AG04450 (cell line): ENCODE measurements around the gene ABHD5. TPM values are rescaled to one million over a fixed set of nuclear protein-coding genes. Genes with fewer than 3 reads are reported as not detected.

Experiments used
- CTCF ChIA-PET: fragments of 300-600, 350-600 bp; formaldehyde crosslinking; extraction: SDS; loops from one replicate; lab custom pipeline; 2022; ENCODE audit warnings: antibody characterized with exemption, inconsistent platforms; lab: Charles Lee
- POLR2A ChIA-PET: fragments of 350-600 bp; formaldehyde crosslinking; extraction: SDS; loops from one replicate; lab custom pipeline; 2021; ENCODE audit warnings: antibody characterized with exemption, inconsistent platforms; lab: Yijun Ruan, JAX
- DNase-seq: peaks from one replicate; pipeline ENCODE4 v3.0.0-alpha.2; 2011; ENCODE audit warnings: low read depth, low spot score
- H3K27ac ChIP-seq: one replicate; pipeline ENCODE4 v1.5.1; 2012; ENCODE audit warnings: low read depth, low read length, control low read depth
- H3K27me3 ChIP-seq: one replicate; pipeline ENCODE4 v1.6.0; 2012; ENCODE audit warnings: low read length; ENCODE audit not compliant: control insufficient read depth, insufficient read depth
- H3K4me3 ChIP-seq: 2 replicates; pipeline ENCODE4 v1.5.1; 2011; ENCODE audit warnings: mild to moderate bottlenecking, low read depth, low read length, control low read depth
- H3K9me3 ChIP-seq: 2 replicates; pipeline ENCODE4 v1.5.1; 2012; ENCODE audit warnings: low read length; ENCODE audit not compliant: control insufficient read depth, insufficient read depth
- CTCF ChIP-seq: IDR thresholded peaks from 2 replicates; pipeline ENCODE4 v1.5.1; 2011; ENCODE audit warnings: low read depth, low read length, control low read depth, inconsistent platforms
- polyA plus RNA-seq: library from polyadenylated mRNA; depleted of rRNA; stranded (reverse); fragments of >200 nt; gene quantifications from 2 replicates; pipeline ENCODE4 v1.2.3, GENCODE V29; 2011

The ABHD5 gene
- polyA plus RNA-seq, 1 experiment, result 88.7 TPM

GRCh38 chr3:43704697-43705096 lies 14.0 kb downstream of the ABHD5 start:
- H3K27ac ChIP-seq, result no peak overlapping the region
- ChIA-PET POLR2A (interaction anchor here (0.6 kb wide), 1 partner anchor 1021 kb away, joined by 9 read pairs; no protein-coding TSS in a partner anchor), CTCF (interaction anchor here (0.5 to 1.2 kb wide), 2 partner anchors 26 to 64 kb away, joined by 3 to 5 read pairs; no protein-coding TSS in a partner anchor)
- H3K27me3 ChIP-seq, result no peaks in the 10 kb centered on the region
- TF ChIP-seq CTCF, result no peak
- DNase-seq, result no peak
- no peak overlapping the region for H3K4me3 ChIP-seq
- H3K9me3 ChIP-seq, result no peaks in the 10 kb centered on the region

GRCh38 chr3:43706342-43706741 lies 15.6 kb downstream of the ABHD5 start:
- no peak overlapping the region for H3K27ac ChIP-seq
- no peaks in the 10 kb centered on the region for H3K27me3 ChIP-seq
- CTCF ChIA-PET, result no interaction called here
- no peak overlapping the region for H3K4me3 ChIP-seq
- DNase-seq, result no peak
- POLR2A ChIA-PET, result interaction anchor here (1.2 kb wide), 1 partner anchor 16 kb away, joined by 3 read pairs; no protein-coding TSS in a partner anchor
- H3K9me3 ChIP-seq, result no peaks in the 10 kb centered on the region
- no peak for TF ChIP-seq CTCF

DNA sequence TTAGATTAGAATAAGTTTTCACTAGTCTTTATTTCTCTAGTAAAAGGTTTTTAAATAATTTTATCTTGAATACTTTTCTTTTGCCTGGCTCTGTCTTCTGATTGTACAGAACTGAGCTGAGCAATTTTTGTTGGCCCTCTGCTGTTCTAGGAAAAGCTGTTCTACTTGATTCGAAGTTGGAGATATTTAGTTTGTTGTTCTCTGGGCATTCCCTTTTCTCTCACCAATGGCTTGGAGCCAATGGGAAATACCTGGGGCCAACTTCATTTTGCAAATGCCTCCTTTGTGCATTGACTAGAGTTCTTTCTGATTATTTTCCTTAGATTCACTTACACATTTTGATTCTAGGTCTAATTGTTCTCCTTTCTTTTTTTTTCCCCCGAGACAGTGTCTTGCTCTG lies 16.5 kb downstream of the ABHD5 start:
- POLR2A ChIA-PET, result interaction anchor here (1.3 to 1.6 kb wide), 3 partner anchors 12 to 46 kb away, joined by 3 to 7 read pairs (median 6); no protein-coding TSS in a partner anchor
- Histone ChIP-seq H3K9me3 (no peaks in the 10 kb centered on the region), H3K27me3 (no peaks in the 10 kb centered on the region), H3K4me3 (no peak overlapping the region), H3K27ac (no peak overlapping the region)
- 0 out of 2 replicates have a peak, but pooled peaks have one; percentile 5 for TF ChIP-seq CTCF
- CTCF ChIA-PET, result no interaction called here
- no peak for DNase-seq

GRCh38 chr3:43707998-43708397 lies 17.3 kb downstream of the ABHD5 start:
- Histone ChIP-seq H3K9me3 (no peaks in the 10 kb centered on the region), H3K4me3 (no peak overlapping the region), H3K27me3 (no peaks in the 10 kb centered on the region), H3K27ac (peak overlapping the region; percentile 23)
- DNase-seq, result peak; percentile 78
- POLR2A ChIA-PET, result interaction anchor here (0.8 to 1.9 kb wide), 6 partner anchors 9 to 159 kb away, joined by 3 to 7 read pairs (median 4); partner anchors contain the start of gene ANO10
- CTCF ChIA-PET, result interaction anchor here (0.7 kb wide), 2 partner anchors 11 to 12 kb away, joined by 3 to 4 read pairs; no protein-coding TSS in a partner anchor
- TF ChIP-seq CTCF, result no peak

GRCh38 chr3:43709022-43709421 lies 18.3 kb downstream of the ABHD5 start:
- no peak for TF ChIP-seq CTCF
- Histone ChIP-seq H3K9me3 (no peaks in the 10 kb centered on the region), H3K27ac (no peak overlapping the region), H3K27me3 (no peaks in the 10 kb centered on the region), H3K4me3 (no peak overlapping the region)
- DNase-seq, result no peak
- POLR2A ChIA-PET, result interaction anchor here (1.9 kb wide), 1 partner anchor 88 kb away, joined by 6 read pairs; the partner anchor contains the start of gene ANO10
- CTCF ChIA-PET, result no interaction called here
